Measurements from ENCODE around the gene CD274.
"Not testable (repeated sequence)": the region's sequence is repeated elsewhere in the genome, so short reads cannot be mapped to it uniquely, and the experiment has no call there.

The CD274 gene

DNA sequence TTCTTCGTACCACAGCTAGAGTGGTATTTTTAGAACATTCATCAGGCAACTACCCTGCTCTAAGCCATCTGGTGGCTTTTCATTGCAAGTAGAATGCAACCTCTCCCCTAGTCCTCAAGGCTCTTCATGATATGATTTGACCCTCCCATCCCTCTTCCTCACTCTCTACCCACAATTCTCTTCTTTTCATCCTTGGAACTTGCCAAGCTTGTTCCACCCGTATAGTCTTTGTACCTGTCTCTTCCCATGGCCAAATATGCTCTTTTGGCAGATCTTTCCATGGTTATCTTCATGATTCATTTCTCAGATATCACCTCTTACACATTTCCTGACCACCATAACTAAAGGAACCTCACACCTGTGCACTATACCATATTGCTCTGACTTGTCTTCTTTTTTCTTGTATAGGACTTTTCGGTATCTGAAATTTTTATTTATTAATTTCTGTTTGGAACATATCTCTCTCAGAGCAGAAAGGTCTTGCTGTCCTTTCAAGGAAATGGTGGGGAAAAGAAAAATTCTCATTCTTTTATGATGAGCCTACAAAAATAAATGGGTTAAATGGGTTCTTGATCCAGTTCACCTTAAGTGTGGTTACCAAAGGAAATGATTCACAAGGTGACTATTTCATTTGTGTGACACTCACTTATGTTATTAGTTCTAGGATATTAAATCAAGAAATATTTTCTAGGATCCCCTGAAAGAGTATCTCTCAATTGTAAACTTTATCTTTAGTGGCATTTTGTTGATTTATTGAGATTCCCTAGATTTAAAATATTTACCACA, 3.7 kb upstream of the CD274 start:
- H3K4me1 Mint-ChIP-seq = peaks cover 24% of the 10 kb centered on the region
- H3K9me3 Mint-ChIP-seq = no peaks in the 10 kb centered on the region
- no peaks in the 10 kb centered on the region for H3K27me3 Mint-ChIP-seq
- ATAC-seq (ENCODE audit: low read depth) (no peak), DNase-seq (ENCODE audit: low spot score in 2 of 2) (no peak)
- H3K27ac Mint-ChIP-seq = no peak overlapping the region
- no peak overlapping the region for H3K4me3 Mint-ChIP-seq
- no peaks in the 10 kb centered on the region for H3K36me3 Mint-ChIP-seq

DNA sequence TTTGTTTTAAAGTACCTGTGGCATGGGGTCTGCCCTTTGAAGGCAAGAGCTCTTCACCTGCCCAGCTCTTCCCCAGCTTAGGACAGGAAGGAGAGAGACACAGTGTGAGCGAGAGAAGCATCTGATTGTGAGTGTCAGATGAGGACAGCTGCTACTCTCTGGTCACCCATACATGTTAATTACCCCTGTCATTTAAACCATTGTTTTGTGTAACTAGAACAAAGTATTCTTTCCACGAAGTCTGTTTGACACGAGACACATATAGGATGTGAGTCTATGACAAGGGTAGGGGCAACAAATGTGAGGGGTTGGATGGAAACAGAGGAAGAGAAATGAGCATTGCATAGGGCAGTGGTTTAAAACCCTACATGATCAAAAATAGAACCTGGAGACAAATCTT, 3.0 kb upstream of the CD274 start:
- no peaks in the 10 kb centered on the region for H3K36me3 Mint-ChIP-seq
- H3K27me3 Mint-ChIP-seq = no peaks in the 10 kb centered on the region
- no peaks in the 10 kb centered on the region for H3K9me3 Mint-ChIP-seq
- ATAC-seq (ENCODE audit: low read depth) (no peak), DNase-seq (ENCODE audit: low spot score in 2 of 2) (no peak)
- H3K4me3 Mint-ChIP-seq = no peak overlapping the region
- H3K27ac Mint-ChIP-seq = no peak overlapping the region
- peaks cover 28% of the 10 kb centered on the region for H3K4me1 Mint-ChIP-seq

DNA sequence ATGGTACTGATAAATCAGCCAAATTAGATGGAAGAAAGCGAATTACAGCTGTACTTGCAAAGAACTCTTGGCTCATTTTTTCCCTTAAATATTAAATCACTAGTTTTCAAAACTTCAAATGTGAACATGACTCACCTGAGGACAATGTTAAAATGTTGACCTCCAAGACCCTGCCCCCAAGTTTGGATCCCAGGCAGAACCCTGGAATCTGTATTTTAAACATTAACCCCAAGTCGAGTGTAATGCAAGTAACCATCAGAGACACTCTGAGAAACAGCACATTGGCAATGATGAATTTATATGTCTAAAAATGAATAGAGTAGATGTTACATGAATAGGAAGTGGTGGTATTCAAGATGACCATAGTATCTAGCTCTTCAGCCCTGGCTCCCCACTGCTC, 2.3 kb upstream of the CD274 start:
- Mint-ChIP-seq H3K4me1 (peaks cover 26% of the 10 kb centered on the region), H3K4me3 (no peak overlapping the region), H3K9me3 (no peaks in the 10 kb centered on the region), H3K36me3 (no peaks in the 10 kb centered on the region), H3K27ac (no peak overlapping the region), H3K27me3 (no peaks in the 10 kb centered on the region)
- ATAC-seq (ENCODE audit: low read depth) = no peak
- DNase-seq (ENCODE audit: low spot score in 2 of 2) = no peak

DNA sequence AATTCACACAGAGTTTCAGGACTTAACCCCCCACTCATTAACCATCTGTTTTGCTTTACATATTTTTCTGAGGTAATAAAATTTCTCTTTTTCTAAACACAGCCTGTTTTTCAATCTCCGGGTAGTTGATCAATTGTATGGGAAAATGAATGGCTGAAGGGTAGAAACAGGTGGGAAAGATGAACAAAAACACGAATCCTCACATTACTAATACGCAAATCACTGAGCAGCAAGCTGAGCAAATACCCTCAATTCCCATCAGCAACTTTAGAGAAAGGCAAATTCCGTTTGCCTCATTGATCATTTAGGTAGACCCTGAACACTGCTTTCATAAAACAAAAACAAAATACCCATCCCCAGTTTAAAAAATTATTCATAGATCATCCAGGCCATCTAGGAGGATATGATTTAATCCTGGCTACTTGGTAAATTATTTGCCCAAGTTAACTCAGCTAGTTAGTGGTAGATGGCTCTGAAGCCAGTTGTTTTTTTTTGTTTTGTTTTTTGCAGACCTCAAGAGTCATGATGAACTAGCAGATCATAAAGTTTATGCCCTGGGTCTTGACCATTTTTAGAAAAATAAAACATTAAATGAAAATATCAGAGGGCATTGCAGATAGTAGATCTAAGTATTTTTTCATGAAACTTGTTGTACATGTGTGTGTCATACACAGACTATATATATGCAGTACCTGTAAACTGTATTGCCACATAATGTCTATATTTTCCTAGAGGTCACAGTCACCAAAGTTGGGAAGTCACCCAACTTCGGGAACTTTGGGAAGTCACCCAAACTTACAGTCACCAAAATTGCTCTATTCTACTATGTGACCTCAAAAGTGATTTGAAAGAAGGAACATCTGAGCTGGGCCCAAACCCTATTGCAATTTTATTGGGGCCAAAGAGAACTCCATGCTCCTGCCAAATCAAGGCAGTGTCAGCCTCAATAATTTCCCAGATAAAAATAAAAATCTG, 1.6 kb upstream of the CD274 start:
- ATAC-seq (ENCODE audit: low read depth) (no peak), DNase-seq (ENCODE audit: low spot score in 2 of 2) (no peak)
- Mint-ChIP-seq H3K4me3 (peak overlapping the region; percentile 93), H3K27me3 (no peaks in the 10 kb centered on the region), H3K36me3 (no peaks in the 10 kb centered on the region), H3K9me3 (no peaks in the 10 kb centered on the region), H3K4me1 (peaks cover 29% of the 10 kb centered on the region), H3K27ac (peak overlapping the region; percentile 97)

DNA sequence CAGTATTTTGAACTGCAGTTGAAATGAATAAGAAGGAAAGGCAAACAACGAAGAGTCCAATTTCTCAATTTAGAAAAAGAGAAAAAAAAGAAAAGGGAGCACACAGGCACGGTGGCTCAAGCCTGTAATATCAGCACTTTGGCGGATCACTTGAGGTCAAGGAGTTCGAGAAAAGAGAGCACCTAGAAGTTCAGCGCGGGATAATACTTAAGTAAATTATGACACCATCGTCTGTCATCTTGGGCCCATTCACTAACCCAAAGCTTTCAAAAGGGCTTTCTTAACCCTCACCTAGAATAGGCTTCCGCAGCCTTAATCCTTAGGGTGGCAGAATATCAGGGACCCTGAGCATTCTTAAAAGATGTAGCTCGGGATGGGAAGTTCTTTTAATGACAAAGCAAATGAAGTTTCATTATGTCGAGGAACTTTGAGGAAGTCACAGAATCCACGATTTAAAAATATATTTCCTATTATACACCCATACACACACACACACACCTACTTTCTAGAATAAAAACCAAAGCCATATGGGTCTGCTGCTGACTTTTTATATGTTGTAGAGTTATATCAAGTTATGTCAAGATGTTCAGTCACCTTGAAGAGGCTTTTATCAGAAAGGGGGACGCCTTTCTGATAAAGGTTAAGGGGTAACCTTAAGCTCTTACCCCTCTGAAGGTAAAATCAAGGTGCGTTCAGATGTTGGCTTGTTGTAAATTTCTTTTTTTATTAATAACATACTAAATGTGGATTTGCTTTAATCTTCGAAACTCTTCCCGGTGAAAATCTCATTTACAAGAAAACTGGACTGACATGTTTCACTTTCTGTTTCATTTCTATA, 602 bp upstream of the CD274 start:
- H3K27me3 Mint-ChIP-seq = no peaks in the 10 kb centered on the region
- H3K9me3 Mint-ChIP-seq = no peaks in the 10 kb centered on the region

DNA sequence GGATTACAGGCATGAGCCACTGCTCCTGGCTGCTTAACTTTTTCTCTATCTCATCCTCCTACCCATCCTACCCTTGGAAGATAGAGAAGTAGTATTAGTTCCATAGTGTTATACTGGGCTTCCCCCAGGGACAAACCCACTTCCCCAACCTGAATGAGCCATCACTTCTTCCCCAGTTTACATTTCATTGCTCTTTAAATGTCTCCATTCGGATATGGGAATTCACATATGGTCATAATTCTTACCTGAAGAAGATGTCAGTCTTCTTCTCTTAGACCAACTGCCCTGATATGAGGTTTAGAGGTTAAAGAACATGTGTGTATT, 1.9 kb downstream of the CD274 start:
- H3K4me3 Mint-ChIP-seq = peak overlapping the region; percentile 41
- no peaks in the 10 kb centered on the region for H3K9me3 Mint-ChIP-seq
- H3K36me3 Mint-ChIP-seq = no peaks in the 10 kb centered on the region
- ATAC-seq (ENCODE audit: low read depth) (no peak), DNase-seq (ENCODE audit: low spot score in 2 of 2) (no peak)
- H3K27ac Mint-ChIP-seq = peak overlapping the region; percentile 97
- H3K27me3 Mint-ChIP-seq = no peaks in the 10 kb centered on the region
- H3K4me1 Mint-ChIP-seq = peaks cover 33% of the 10 kb centered on the region

More for the DNA sequence above, 602 bp upstream of the CD274 start:
- DNase-seq (ENCODE audit: low spot score in 2 of 2) (no peak), ATAC-seq (ENCODE audit: low read depth) (peak; percentile 11)
- peak overlapping the region; percentile 93 for H3K4me3 Mint-ChIP-seq
- peak overlapping the region; percentile 97 for H3K27ac Mint-ChIP-seq
- no peaks in the 10 kb centered on the region for H3K36me3 Mint-ChIP-seq
- peaks cover 33% of the 10 kb centered on the region for H3K4me1 Mint-ChIP-seq

DNA sequence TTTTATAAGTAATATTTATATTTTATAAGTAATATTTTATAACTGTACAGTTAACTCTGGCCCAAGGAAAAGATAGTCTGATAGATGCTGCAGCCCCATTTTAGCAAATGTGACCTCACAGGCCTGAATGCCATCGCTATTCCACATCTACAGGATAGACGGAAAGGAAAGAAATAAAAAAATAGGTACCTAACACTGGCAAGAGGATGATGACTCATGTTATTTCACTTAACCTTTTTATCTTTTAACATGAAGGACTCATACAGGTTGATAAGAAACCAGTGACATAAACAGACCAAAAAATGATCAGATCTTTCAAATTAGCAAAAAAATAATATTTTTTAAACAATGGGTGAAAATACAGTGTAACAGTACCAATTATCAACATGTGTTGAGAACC, 2.7 kb downstream of the CD274 start:
- Mint-ChIP-seq H3K27ac (no peak overlapping the region), H3K27me3 (no peaks in the 10 kb centered on the region), H3K36me3 (no peaks in the 10 kb centered on the region), H3K4me1 (peaks cover 30% of the 10 kb centered on the region), H3K9me3 (no peaks in the 10 kb centered on the region), H3K4me3 (no peak overlapping the region)
- no peak for DNase-seq (ENCODE audit: low spot score in 2 of 2)
- ATAC-seq (ENCODE audit: low read depth) = no peak

DNA sequence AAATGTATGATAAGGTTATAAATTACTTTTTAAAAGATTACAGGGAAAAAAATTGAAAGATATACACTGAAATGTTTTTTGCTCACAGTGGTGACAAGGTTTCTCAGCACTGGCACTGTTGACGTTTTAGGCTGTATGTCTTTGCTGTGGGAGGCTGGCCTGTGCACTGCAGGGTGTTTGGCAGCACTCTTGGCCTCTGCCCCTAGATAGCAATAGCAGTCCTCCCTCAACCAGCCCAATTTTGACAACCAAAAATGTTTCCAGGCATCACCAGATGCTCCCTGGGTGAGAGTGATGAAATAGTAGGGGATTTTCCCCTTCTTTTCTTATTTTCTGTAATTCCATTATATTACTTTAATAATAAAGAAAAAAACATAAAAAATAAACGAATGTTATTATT, 3.3 kb downstream of the CD274 start:
- Mint-ChIP-seq H3K27ac (peak overlapping the region; percentile 83), H3K4me3 (no peak overlapping the region), H3K4me1 (peaks cover 34% of the 10 kb centered on the region), H3K36me3 (peaks cover 4% of the 10 kb centered on the region), H3K9me3 (no peaks in the 10 kb centered on the region), H3K27me3 (no peaks in the 10 kb centered on the region)
- ATAC-seq (ENCODE audit: low read depth) = peak; percentile 17
- DNase-seq (ENCODE audit: low spot score in 2 of 2) = no peak

DNA sequence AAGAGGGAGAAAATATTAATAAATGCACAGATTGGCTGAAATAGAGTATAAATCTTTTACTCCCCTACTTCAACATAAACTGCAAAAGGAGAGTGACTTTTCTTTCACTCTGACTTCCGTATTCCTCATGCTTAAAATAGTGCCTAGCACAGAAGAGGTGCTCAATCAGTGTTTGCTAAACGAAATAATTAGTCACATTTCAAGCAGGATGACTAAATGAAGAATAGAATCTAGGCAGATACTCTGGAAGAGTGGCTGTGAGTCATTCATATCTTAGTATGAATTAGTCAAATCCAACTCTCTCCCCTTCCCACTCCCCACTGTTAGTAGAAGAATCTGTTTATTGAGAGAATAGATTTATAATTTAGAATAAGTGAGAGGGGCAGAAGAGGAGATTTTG, 4.8 kb downstream of the CD274 start:
- no peaks in the 10 kb centered on the region for H3K27me3 Mint-ChIP-seq
- peak; percentile 21 for ATAC-seq (ENCODE audit: low read depth)
- H3K9me3 Mint-ChIP-seq = no peaks in the 10 kb centered on the region
- H3K4me1 Mint-ChIP-seq = peaks cover 40% of the 10 kb centered on the region
- peak overlapping the region; percentile 63 for H3K4me3 Mint-ChIP-seq
- peak overlapping the region; percentile 83 for H3K27ac Mint-ChIP-seq
- peaks cover 6% of the 10 kb centered on the region for H3K36me3 Mint-ChIP-seq
- DNase-seq (ENCODE audit: low spot score in 2 of 2) = no peak

DNA sequence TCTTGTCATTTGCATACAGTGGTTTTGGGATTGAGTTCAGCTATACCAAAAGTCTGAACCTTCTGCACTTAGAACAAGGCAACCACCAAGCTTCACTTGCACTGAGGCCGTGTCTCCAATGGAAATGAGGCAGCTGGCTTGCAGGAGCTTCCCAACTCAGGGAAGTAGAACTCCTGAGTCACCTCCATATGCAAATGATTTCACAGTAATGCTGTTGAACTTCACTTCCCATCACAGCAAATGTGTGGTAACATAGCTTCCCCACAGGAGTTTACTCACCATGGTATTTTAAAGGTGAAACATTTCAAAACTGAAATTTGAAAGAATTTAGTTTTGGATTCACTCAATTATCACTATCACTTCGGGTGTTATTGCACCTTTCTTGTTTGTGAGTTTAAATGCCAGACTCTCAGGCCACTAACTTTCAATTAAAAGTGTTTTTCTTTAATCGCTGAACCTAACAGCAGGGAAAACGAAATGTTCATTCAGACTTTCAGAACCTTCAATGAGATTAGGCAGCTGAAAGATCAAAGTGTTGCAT, 9.0 kb downstream of the CD274 start:
- peaks cover 21% of the 10 kb centered on the region for H3K36me3 Mint-ChIP-seq
- no peaks in the 10 kb centered on the region for H3K9me3 Mint-ChIP-seq
- H3K4me1 Mint-ChIP-seq = peaks cover 25% of the 10 kb centered on the region
- H3K4me3 Mint-ChIP-seq = no peak overlapping the region
- peak overlapping the region; percentile 52 for H3K27ac Mint-ChIP-seq
- no peaks in the 10 kb centered on the region for H3K27me3 Mint-ChIP-seq
- ATAC-seq (ENCODE audit: low read depth) (no peak), DNase-seq (ENCODE audit: low spot score in 2 of 2) (no peak)

DNA sequence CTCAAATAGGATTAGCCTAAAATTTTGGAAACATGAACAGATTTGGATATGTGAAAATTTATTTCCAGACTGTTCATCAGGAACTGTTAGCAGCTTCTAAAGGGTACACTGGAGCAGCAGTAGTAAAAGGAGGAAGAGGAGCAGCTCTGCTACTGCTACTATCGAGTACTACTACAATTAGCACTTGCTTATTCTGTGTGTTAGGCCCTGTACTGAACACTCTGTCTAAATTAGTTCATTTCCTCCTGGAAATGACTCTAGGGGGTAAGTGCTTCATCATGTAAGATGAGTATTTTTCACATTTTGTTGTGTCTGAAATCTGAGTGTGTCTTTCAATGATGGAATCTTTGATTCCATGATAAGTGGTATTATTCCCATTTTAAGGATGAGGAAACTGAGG, 9.8 kb downstream of the CD274 start:
- no peak for ATAC-seq (ENCODE audit: low read depth)
- DNase-seq (ENCODE audit: low spot score in 2 of 2) = no peak
- Mint-ChIP-seq H3K27me3 (no peaks in the 10 kb centered on the region), H3K9me3 (peaks cover under 1% of the 10 kb centered on the region), H3K4me3 (no peak overlapping the region), H3K27ac (peak overlapping the region; percentile 52), H3K4me1 (peaks cover 20% of the 10 kb centered on the region), H3K36me3 (peaks cover 22% of the 10 kb centered on the region)

DNA sequence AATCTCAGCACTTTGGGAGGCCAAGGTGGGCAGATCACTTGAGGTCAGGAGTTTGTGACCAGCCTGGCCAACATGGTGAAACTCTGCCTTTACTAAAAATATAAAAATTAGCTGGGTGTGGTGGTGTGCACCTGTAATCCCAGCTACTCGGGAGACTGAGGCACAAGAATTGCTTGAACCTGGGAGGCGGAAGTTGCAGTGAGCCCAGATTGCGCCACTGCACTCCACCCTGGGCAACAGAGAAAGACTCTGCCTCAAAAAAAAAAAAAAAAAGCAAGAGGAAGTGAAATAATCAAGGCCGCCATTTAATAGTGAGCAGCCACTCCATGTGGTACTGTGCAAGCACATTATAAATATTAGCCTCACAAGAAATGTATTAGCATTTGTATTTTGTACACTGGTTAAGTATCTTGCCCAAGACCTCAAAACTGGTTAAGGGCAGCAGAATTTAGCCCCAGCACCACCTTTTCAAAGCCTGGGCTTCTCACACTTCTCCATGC, 14.5 kb downstream of the CD274 start:
- not testable (repeated sequence) for H3K4me3 Mint-ChIP-seq; DNase-seq (ENCODE audit: low spot score in 2 of 2); H3K27me3 Mint-ChIP-seq; H3K27ac Mint-ChIP-seq; H3K9me3 Mint-ChIP-seq
- peak; percentile 72 for ATAC-seq (ENCODE audit: low read depth)
- H3K4me1 Mint-ChIP-seq = peaks cover 12% of the 10 kb centered on the region
- H3K36me3 Mint-ChIP-seq = peaks cover 32% of the 10 kb centered on the region

DNA sequence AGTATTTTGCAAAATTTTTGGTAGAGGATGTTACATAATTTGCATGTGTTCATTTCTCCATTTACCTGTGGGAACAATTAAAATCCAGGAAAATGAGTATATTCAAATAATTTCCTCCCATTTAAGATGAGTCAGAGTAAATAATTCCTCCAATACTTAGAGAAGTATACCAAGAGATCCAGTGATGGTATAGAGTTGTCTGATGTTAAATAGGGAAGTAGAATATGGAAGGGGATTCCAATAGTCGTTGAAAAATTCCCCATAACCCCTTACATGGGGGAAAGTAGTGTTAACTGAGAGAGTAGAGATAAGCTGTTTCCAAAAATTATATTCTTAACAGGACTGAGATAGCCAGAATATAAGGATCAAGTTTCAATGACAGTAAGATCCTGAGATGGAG, 15.7 kb downstream of the CD274 start:
- peaks cover 32% of the 10 kb centered on the region for H3K36me3 Mint-ChIP-seq
- peaks cover 3% of the 10 kb centered on the region for H3K9me3 Mint-ChIP-seq
- no peak for ATAC-seq (ENCODE audit: low read depth)
- no peak for DNase-seq (ENCODE audit: low spot score in 2 of 2)
- no peaks in the 10 kb centered on the region for H3K27me3 Mint-ChIP-seq
- H3K27ac Mint-ChIP-seq = no peak overlapping the region
- H3K4me1 Mint-ChIP-seq = peaks cover 9% of the 10 kb centered on the region
- no peak overlapping the region for H3K4me3 Mint-ChIP-seq

Measured in memory B cell (primary cell).